ENCODE results near the gene SLC6A1. TPM values are rescaled to one million over a fixed set of nuclear protein-coding genes. Genes with fewer than 3 reads are reported as not detected.

SLC6A1 gene
- total RNA-seq, 1 donor, result not detected

DNA sequence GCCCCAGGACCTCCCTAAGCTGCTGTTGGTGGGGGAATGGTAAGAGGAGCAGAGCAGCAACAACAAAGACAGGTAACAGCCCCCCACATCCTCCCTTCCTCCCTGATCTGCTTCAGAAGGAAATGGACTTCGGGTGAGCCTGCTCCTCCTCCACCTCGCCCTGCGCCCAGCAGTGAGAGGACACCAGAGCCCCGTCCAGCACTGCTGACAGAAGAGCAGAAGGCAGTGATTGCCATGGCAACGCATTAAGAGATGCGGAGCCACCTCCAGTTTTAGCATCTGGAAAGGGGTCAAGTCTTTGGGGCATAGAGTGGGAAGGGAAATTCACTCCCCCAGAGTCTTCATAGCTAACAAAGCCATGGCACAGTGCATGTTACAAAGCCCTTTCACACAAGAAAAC, 84.2 kb downstream of the SLC6A1 start:
- H2AFZ ChIP-seq (ENCODE audit: low read length), result no peak overlapping the region
- no peak for DNase-seq (ENCODE audit: insufficient read length, low spot score, missing footprints)
- H3K36me3 ChIP-seq (ENCODE audit: insufficient read depth, low read length), result no peaks in the 10 kb centered on the region
- no peak overlapping the region for H3K4me2 ChIP-seq (ENCODE audit: insufficient read depth, low read length)
- TF ChIP-seq, protein P1, sequence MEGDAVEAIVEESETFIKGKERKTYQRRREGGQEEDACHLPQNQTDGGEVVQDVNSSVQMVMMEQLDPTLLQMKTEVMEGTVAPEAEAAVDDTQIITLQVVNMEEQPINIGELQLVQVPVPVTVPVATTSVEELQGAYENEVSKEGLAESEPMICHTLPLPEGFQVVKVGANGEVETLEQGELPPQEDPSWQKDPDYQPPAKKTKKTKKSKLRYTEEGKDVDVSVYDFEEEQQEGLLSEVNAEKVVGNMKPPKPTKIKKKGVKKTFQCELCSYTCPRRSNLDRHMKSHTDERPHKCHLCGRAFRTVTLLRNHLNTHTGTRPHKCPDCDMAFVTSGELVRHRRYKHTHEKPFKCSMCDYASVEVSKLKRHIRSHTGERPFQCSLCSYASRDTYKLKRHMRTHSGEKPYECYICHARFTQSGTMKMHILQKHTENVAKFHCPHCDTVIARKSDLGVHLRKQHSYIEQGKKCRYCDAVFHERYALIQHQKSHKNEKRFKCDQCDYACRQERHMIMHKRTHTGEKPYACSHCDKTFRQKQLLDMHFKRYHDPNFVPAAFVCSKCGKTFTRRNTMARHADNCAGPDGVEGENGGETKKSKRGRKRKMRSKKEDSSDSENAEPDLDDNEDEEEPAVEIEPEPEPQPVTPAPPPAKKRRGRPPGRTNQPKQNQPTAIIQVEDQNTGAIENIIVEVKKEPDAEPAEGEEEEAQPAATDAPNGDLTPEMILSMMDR (IDR thresholded peaks at IDR 0.05; ENCODE audit: extremely low read depth, low read depth, low read length), result no peak
- no peak overlapping the region for H3K27ac ChIP-seq (ENCODE audit: low read depth, low read length)
- peaks cover 4% of the 10 kb centered on the region for H3K4me1 ChIP-seq (ENCODE audit: insufficient read depth, low read length)
- H3K27me3 ChIP-seq (ENCODE audit: insufficient read depth, low read length), result no peaks in the 10 kb centered on the region
- H3K4me3 ChIP-seq (ENCODE audit: insufficient read depth, low read length), result no peak overlapping the region
- H3K9me3 ChIP-seq (ENCODE audit: low read depth, low read length), result no peaks in the 10 kb centered on the region
- no peaks in the 10 kb centered on the region for H4K20me1 ChIP-seq (ENCODE audit: insufficient read depth, low read length)
- no peaks in the 10 kb centered on the region for H3K79me2 ChIP-seq (ENCODE audit: insufficient read depth, low read length)

DNA sequence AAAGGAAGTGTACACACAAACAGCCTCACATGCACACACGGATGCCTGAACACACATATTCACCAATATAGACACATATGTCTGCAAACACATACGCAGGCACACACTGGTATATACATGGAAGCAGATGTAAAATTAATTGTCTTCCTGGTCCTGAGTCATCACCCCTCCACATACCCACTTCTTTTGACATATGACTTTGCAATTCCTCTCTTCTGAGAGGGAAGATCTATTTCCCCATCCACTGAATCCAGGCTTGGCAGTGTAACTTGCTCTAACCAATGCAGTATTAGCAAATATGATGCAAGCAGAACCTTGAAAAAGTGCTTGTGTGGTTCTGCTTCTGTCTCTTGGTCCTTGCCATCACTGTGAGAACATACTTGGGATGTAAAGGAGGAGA, 84.9 kb downstream of the SLC6A1 start:
- H3K4me1 ChIP-seq (ENCODE audit: insufficient read depth, low read length), result peaks cover 4% of the 10 kb centered on the region
- TF ChIP-seq, protein P1 (IDR thresholded peaks at IDR 0.05; ENCODE audit: extremely low read depth, low read depth, low read length), result no peak
- no peak overlapping the region for H3K27ac ChIP-seq (ENCODE audit: low read depth, low read length)
- no peak overlapping the region for H3K4me2 ChIP-seq (ENCODE audit: insufficient read depth, low read length)
- no peaks in the 10 kb centered on the region for H3K36me3 ChIP-seq (ENCODE audit: insufficient read depth, low read length)
- H3K4me3 ChIP-seq (ENCODE audit: insufficient read depth, low read length), result no peak overlapping the region
- H3K27me3 ChIP-seq (ENCODE audit: insufficient read depth, low read length), result no peaks in the 10 kb centered on the region
- no peaks in the 10 kb centered on the region for H3K9me3 ChIP-seq (ENCODE audit: low read depth, low read length)
- DNase-seq (ENCODE audit: insufficient read length, low spot score, missing footprints), result peak; percentile 85
- H4K20me1 ChIP-seq (ENCODE audit: insufficient read depth, low read length), result no peaks in the 10 kb centered on the region
- H2AFZ ChIP-seq (ENCODE audit: low read length), result no peak overlapping the region
- no peaks in the 10 kb centered on the region for H3K79me2 ChIP-seq (ENCODE audit: insufficient read depth, low read length)

- no peak for DNase-seq (ENCODE audit: insufficient read length, low spot score, missing footprints)
- Histone ChIP-seq H3K27ac (ENCODE audit: low read depth, low read length) (no peak overlapping the region), H3K79me2 (ENCODE audit: insufficient read depth, low read length) (no peaks in the 10 kb centered on the region), H3K9me3 (ENCODE audit: low read depth, low read length) (no peaks in the 10 kb centered on the region), H3K4me2 (ENCODE audit: insufficient read depth, low read length) (no peak overlapping the region), H3K4me3 (ENCODE audit: insufficient read depth, low read length) (no peak overlapping the region), H2AFZ (ENCODE audit: low read length) (no peak overlapping the region), H3K36me3 (ENCODE audit: insufficient read depth, low read length) (no peaks in the 10 kb centered on the region), H3K4me1 (ENCODE audit: insufficient read depth, low read length) (peaks cover 4% of the 10 kb centered on the region), H4K20me1 (ENCODE audit: insufficient read depth, low read length) (no peaks in the 10 kb centered on the region), H3K27me3 (ENCODE audit: insufficient read depth, low read length) (no peaks in the 10 kb centered on the region)
- TF ChIP-seq, protein P1 (IDR thresholded peaks at IDR 0.05; ENCODE audit: extremely low read depth, low read depth, low read length), result no peak
These were observed 86.4 kb downstream of the SLC6A1 start for GRCh38 chr3:11078826-11079515.

DNA sequence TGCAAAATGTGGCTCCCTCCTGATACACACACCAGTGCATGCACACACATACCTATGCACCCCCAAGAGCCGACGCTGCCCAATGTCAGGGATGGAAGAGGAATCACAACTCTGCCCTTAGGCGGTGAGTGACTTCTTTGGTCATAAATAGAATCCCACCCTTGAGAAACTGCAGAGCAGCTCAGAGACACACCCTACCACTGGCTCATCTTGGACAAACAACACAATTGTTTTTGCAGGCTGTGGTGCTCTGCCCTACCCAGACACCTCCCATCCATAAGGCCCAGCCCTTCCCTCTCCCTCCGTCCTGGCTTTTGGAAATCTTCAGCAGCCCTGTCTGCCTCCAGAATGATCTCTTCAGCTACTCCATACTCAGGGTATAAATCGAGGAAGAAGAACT, 87.9 kb downstream of the SLC6A1 start:
- Histone ChIP-seq H3K4me2 (ENCODE audit: insufficient read depth, low read length) (no peak overlapping the region), H3K4me1 (ENCODE audit: insufficient read depth, low read length) (peaks cover 4% of the 10 kb centered on the region), H3K27ac (ENCODE audit: low read depth, low read length) (no peak overlapping the region), H2AFZ (ENCODE audit: low read length) (peak overlapping the region; percentile 25), H3K27me3 (ENCODE audit: insufficient read depth, low read length) (no peaks in the 10 kb centered on the region), H3K79me2 (ENCODE audit: insufficient read depth, low read length) (no peaks in the 10 kb centered on the region), H3K36me3 (ENCODE audit: insufficient read depth, low read length) (no peaks in the 10 kb centered on the region), H4K20me1 (ENCODE audit: insufficient read depth, low read length) (no peaks in the 10 kb centered on the region), H3K4me3 (ENCODE audit: insufficient read depth, low read length) (no peak overlapping the region), H3K9me3 (ENCODE audit: low read depth, low read length) (no peaks in the 10 kb centered on the region)
- DNase-seq (ENCODE audit: insufficient read length, low spot score, missing footprints), result no peak
- TF ChIP-seq, protein P1 (IDR thresholded peaks at IDR 0.05; ENCODE audit: extremely low read depth, low read depth, low read length), result no peak
